HG03521 (cell line): ENCODE data around the gene RAB11B.
A peak's percentile ranks its signal among the peaks of the same experiment; 100 is the strongest.
"Not testable (repeated sequence)": the region's sequence is repeated elsewhere in the genome, so short reads cannot be mapped to it uniquely, and the experiment has no call there.

ENCODE experiments used
- ATAC-seq: cut with Tn5 transposase; IDR thresholded peaks from one replicate; pipeline ENCODE4 v1.9.1; 2021; ENCODE audit warnings: mild to moderate bottlenecking, moderate library complexity; ENCODE audit not compliant: unreplicated experiment

Gene RAB11B

GRCh38 chr19:8393192-8393870, 3.2 kb downstream of the RAB11B start:
- ATAC-seq, result no peak

- no peak for ATAC-seq
Measured at GRCh38 chr19:8393871-8394250, 3.7 kb downstream of the RAB11B start.

GRCh38 chr19:8395621-8396082, 5.5 kb downstream of the RAB11B start:
- no peak for ATAC-seq

GRCh38 chr19:8396185-8396562, 6.0 kb downstream of the RAB11B start:
- ATAC-seq, result no peak

- no peak for ATAC-seq
Measured at GRCh38 chr19:8396563-8397203, 6.5 kb downstream of the RAB11B start.

- no peak for ATAC-seq
Measured at GRCh38 chr19:8397271-8397670, 7.1 kb downstream of the RAB11B start.

GRCh38 chr19:8397746-8398310, 7.7 kb downstream of the RAB11B start:
- no peak for ATAC-seq

- ATAC-seq, result no peak
Measured at GRCh38 chr19:8398311-8398771, 8.2 kb downstream of the RAB11B start.

GRCh38 chr19:8399681-8400188, 9.6 kb downstream of the RAB11B start:
- ATAC-seq, result no peak

GRCh38 chr19:8401981-8402411, 11.8 kb downstream of the RAB11B start:
- no peak for ATAC-seq

GRCh38 chr19:8403098-8403819, 13.1 kb downstream of the RAB11B start:
- ATAC-seq, result no peak

GRCh38 chr19:8403820-8404109, 13.6 kb downstream of the RAB11B start:
- no peak for ATAC-seq

GRCh38 chr19:8404391-8405151, 14.4 kb downstream of the RAB11B start:
- ATAC-seq, result no peak

GRCh38 chr19:8410718-8411117, 20.6 kb downstream of the RAB11B start:
- ATAC-seq, result not testable (repeated sequence)

GRCh38 chr19:8412783-8413628, 22.8 kb downstream of the RAB11B start, which contains the start of gene MARCHF2:
Gene MARCHF2 (plus strand): TSS chr19:8413305. CDS start chr19:8421841, 8,536 bp downstream.
- ATAC-seq, result peak; percentile 99

GRCh38 chr19:8413629-8413995, 23.5 kb downstream of the RAB11B start:
- no peak for ATAC-seq

- no peak for ATAC-seq
Measured at GRCh38 chr19:8416796-8417195, 26.6 kb downstream of the RAB11B start.

- no peak for ATAC-seq
Measured at GRCh38 chr19:8421484-8422461, 31.6 kb downstream of the RAB11B start.

GRCh38 chr19:8423817-8424223, 33.7 kb downstream of the RAB11B start:
- ATAC-seq, result no peak
